Dendritic cell treated with granulocyte-macrophage colony-stimulating factor and Interleukin-4, amounts not matched to agents 40 ng/mL and 50 ng/mL, for 4 days (primary cell): ENCODE measurements around the gene SLC38A2.
A peak's percentile ranks its signal among the peaks of the same experiment; 100 is the strongest.

Experiments
- H3K27ac Mint-ChIP-seq: one replicate; pipeline ENCODE4 v1.8.0; 2022; ENCODE audit warnings: mild to moderate bottlenecking, mixed read lengths
- H3K27me3 Mint-ChIP-seq: one replicate; pipeline ENCODE4 v1.8.0; 2022; ENCODE audit warnings: mild to moderate bottlenecking, mixed read lengths
- H3K36me3 Mint-ChIP-seq: one replicate; pipeline ENCODE4 v1.8.0; 2022; ENCODE audit warnings: low read depth, mixed read lengths
- H3K4me1 Mint-ChIP-seq: one replicate; pipeline ENCODE4 v1.8.0; 2022; ENCODE audit warnings: low read depth, mixed read lengths
- H3K4me3 Mint-ChIP-seq: one replicate; pipeline ENCODE4 v1.8.0; 2022; ENCODE audit warnings: mild to moderate bottlenecking, moderate library complexity, mixed read lengths
- H3K9me3 Mint-ChIP-seq: one replicate; pipeline ENCODE4 v1.8.0; 2022; ENCODE audit warnings: mixed read lengths
- intact Hi-C: fragments of 100-400 bp; cut with micrococcal nuclease; formaldehyde crosslinking; loops from one replicate; pipeline ENCODE4 v1.15.0; 2022

SLC38A2 gene

DNA sequence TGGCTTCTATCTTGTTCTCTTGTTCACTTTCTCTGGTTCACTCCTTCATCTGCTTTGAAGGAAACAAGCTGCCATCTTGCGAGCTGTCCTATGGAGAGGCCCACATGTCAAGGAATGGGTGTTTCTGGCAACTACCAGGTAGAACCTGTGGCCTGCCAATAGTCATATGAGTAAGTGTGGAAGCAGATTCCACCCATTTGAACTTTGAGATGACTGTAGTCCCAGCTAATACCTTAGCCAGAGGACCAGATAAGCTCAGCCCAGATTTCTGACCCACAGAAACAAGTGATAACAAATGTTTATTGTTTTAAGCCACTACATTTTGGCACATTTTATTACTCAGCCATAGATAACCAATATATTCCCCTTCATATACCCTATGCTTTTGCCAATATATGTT is 4.0 kb upstream of the SLC38A2 start:
- Mint-ChIP-seq H3K36me3 (peaks cover 13% of the 10 kb centered on the region), H3K9me3 (no peaks in the 10 kb centered on the region), H3K27me3 (peaks cover 7% of the 10 kb centered on the region), H3K27ac (no peak overlapping the region), H3K4me1 (peaks cover 27% of the 10 kb centered on the region), H3K4me3 (no peak overlapping the region)
- intact Hi-C loops, result no loop called here

DNA sequence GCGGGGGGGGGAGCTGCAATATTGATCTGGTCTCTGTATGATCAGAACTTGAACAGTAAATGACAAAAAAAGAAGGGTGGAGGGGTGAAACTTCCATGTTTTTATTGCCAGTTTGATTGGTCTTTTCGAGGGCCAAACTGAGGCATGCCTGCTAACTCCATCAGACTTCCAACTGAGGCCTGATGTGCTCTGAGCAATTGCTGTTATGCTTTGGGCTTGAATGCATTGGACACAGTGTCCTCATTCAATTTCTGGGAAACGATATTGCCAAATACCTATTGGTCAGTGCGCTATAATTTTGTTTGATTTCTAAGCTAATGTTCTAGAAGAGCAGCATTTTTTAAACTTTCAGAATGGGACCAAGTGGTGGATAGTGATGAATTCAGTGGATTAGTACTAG is 2.1 kb upstream of the SLC38A2 start:
- Mint-ChIP-seq H3K27me3 (peaks cover 7% of the 10 kb centered on the region), H3K9me3 (no peaks in the 10 kb centered on the region), H3K36me3 (peaks cover 28% of the 10 kb centered on the region), H3K4me3 (no peak overlapping the region), H3K27ac (no peak overlapping the region), H3K4me1 (peaks cover 37% of the 10 kb centered on the region)
- intact Hi-C loops, result loop anchor here (5.0 kb wide), 1 partner anchor 113 kb away; no protein-coding TSS in a partner anchor

DNA sequence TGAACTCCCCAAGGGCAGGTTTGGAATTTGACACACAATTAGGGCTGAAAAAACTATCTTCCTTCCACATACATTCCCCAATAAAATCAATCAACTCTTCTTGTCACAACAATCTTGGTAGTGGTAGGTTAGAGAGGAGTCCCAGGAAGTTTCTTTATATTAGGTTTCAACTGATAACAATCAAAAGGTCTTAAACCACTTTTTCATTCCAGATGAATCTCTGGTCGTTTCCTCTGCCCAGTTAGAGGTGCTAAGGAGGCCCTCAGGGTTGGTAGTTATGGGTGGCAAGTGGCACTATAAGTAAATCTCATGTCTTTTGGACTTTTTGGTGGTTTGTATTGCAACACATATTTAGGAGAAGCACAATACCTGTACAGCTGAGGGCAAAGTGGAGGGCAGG is 1.7 kb upstream of the SLC38A2 start:
- peaks cover 33% of the 10 kb centered on the region for H3K36me3 Mint-ChIP-seq
- intact Hi-C loops, result loop anchor here (5.0 kb wide), 1 partner anchor 113 kb away; no protein-coding TSS in a partner anchor
- peaks cover 41% of the 10 kb centered on the region for H3K4me1 Mint-ChIP-seq
- peaks cover 7% of the 10 kb centered on the region for H3K27me3 Mint-ChIP-seq
- H3K9me3 Mint-ChIP-seq, result no peaks in the 10 kb centered on the region
- peak overlapping the region; percentile 99 for H3K27ac Mint-ChIP-seq
- peak overlapping the region; percentile 93 for H3K4me3 Mint-ChIP-seq

DNA sequence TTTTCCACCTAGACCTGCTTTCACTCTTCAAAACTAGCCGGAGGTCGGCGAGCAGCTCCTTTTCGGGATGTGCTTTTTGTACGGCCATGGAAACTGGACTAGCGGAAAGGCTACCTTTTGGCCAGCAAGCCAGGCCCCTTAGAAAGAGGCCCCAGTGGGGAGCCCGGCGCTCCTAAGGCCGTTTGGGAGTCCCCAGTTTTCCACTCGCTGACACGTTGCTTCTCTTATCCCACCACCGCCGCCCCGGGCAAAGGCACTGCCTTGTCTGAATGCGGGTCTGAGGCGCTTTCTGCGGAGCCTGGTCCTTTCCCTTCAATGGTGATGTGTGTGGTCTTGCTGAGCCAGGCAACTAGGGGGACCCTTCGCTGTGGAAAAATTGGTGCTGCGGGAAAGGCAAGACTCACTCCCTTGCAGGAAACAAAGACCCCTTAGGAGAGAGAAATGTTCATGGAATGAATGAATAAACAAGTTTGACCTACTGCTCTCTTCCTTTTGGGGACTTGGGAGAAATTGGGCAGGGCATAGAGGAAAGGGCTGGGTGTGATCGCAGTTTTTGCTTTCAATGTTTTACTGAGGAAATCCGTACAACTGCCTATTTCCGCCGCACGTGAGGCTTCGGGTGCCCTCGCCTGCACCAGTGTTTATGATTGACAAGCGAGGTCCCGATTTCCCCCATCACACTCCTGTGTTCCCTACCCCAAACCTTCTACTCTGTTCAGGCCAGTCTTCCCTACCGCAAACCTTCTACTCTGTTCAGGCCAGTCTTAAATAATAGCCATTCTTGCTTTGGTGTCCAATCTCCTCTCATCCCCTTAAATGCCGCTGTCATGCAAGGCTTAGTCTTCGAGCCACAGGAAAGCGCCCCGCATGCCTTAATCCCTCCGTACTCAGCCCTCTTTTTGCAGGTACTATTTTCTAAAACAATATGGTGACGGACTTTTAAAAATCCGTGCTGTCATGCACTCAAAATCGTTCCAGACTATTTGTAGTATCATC is 1.0 kb upstream of the SLC38A2 start:
- intact Hi-C loops, result loop anchor here (1.0 to 5.0 kb wide), 3 partner anchors 10 to 383 kb away; partner anchors contain the start of gene SCAF11
- Mint-ChIP-seq H3K27me3 (peaks cover 7% of the 10 kb centered on the region), H3K4me3 (peak overlapping the region; percentile 93), H3K27ac (peak overlapping the region; percentile 99), H3K4me1 (peaks cover 37% of the 10 kb centered on the region), H3K36me3 (peaks cover 36% of the 10 kb centered on the region), H3K9me3 (no peaks in the 10 kb centered on the region)

DNA sequence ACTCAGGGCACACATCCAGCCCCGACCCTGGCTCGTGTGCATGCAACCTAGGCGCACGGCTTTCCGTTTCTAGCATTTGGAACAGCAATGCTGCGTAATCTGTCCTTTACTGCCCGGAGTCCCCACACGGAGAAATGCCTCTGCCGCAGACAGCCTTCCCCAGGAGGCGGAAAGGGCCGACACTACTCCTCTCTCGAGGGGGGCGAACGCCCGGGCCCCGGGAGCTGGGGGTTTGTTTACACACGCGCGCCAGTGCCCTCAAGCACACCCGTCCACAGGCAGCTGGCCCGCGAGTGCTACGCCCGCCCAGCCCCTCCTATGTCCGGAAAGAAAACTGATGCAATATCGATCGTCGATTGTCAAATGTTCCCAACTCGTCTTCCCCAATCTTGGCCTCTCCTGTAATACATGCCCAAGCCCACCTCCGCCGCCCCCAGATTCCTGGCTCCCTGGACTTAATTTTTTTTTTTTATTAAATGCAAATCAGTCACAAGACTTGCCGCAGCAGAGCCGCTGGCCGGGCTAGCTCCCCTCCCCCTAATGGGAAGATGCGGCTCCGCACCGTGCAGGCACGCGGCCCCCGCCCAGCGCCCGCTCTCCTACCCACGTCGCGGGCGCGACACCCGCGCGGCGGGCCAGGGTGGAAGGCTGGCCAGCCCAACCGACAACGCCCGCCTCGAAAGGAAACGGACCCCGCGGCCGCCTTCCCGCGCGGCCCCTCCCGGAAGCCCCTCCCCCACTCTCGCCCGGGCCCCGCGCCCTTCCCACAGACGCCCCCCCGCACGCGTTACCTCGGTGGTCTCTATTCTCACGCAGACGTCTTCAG is 642 bp downstream of the SLC38A2 start:
- Mint-ChIP-seq H3K4me1 (peaks cover 45% of the 10 kb centered on the region), H3K9me3 (no peaks in the 10 kb centered on the region), H3K27ac (peak overlapping the region; percentile 99), H3K36me3 (peaks cover 52% of the 10 kb centered on the region), H3K4me3 (peak overlapping the region; percentile 93), H3K27me3 (peaks cover 6% of the 10 kb centered on the region)
- intact Hi-C loops, result loop anchor here (2.0 to 5.0 kb wide), 2 partner anchors 115 to 381 kb away; partner anchors contain the start of gene SCAF11

DNA sequence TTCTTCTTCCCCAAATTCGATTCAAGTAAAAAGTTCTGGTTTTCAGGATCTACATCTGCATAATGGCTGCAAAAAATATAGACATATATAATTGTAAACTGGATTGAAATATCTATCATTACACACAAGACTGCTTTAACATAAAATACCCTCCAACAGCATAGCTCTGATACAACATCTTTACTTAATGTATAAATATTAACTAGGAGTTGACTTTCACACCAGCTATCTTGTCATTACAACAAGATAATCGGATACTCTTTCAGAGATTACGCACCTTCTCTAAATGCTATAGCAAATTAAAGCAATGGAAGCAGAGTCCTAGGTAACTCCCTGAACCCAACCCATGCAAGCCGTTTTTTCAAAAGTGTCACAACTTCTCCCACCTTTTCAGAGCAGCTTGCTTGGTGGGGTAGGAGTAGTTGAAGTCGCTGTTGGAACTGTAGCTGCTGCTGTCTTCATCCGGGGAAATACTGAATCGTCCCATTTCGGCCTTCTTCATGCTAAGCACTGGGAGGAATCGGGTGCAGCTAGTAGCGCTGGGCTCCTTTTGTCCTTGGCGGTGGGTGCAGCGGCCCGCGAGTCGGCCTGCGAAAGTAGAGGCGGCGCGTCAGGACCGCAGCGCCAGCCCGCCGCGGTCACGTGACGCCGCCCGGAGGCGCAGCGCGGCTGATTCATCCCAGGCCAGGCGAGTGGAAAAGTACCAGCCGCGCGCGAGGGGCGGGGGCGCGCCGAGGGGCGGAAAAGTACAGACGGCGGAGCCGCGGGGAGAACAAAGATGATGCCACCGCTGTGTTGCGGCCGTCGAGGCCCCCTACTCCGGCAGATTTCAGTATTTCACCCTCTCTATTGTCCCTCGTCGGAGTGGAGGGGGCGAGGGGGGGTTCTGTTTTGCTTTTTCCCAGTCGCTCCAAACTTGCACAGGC is 1.5 kb downstream of the SLC38A2 start:
- peaks cover 6% of the 10 kb centered on the region for H3K27me3 Mint-ChIP-seq

DNA sequence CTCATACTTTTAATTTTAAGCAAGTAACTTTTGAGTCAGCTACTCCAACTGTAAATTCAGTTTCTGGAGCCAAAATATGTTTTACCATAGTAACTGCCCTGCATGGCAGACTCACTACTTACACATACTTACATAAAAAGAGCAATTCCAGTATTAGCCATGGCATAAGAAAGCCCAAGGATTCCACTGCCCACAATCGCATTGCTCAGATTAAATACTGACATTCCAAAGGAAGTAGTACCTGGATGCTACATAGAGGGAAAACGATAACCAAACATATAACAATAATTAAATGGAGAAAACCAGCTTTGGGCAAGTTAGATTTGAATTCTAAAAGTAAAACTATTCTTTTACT is 2.2 kb downstream of the SLC38A2 start:
- Mint-ChIP-seq H3K4me1 (peaks cover 46% of the 10 kb centered on the region), H3K27ac (peak overlapping the region; percentile 99), H3K4me3 (peak overlapping the region; percentile 93), H3K9me3 (no peaks in the 10 kb centered on the region), H3K27me3 (peaks cover 6% of the 10 kb centered on the region), H3K36me3 (peaks cover 68% of the 10 kb centered on the region)
- intact Hi-C loops, result loop anchor here (5.0 kb wide), 1 partner anchor 117 kb away; no protein-coding TSS in a partner anchor

More for the DNA sequence above, 1.5 kb downstream of the SLC38A2 start:
- Mint-ChIP-seq H3K4me3 (peak overlapping the region; percentile 93), H3K9me3 (no peaks in the 10 kb centered on the region), H3K4me1 (peaks cover 46% of the 10 kb centered on the region), H3K36me3 (peaks cover 61% of the 10 kb centered on the region), H3K27ac (peak overlapping the region; percentile 99)
- intact Hi-C loops, result loop anchor here (5.0 kb wide), 1 partner anchor 116 kb away; no protein-coding TSS in a partner anchor

DNA sequence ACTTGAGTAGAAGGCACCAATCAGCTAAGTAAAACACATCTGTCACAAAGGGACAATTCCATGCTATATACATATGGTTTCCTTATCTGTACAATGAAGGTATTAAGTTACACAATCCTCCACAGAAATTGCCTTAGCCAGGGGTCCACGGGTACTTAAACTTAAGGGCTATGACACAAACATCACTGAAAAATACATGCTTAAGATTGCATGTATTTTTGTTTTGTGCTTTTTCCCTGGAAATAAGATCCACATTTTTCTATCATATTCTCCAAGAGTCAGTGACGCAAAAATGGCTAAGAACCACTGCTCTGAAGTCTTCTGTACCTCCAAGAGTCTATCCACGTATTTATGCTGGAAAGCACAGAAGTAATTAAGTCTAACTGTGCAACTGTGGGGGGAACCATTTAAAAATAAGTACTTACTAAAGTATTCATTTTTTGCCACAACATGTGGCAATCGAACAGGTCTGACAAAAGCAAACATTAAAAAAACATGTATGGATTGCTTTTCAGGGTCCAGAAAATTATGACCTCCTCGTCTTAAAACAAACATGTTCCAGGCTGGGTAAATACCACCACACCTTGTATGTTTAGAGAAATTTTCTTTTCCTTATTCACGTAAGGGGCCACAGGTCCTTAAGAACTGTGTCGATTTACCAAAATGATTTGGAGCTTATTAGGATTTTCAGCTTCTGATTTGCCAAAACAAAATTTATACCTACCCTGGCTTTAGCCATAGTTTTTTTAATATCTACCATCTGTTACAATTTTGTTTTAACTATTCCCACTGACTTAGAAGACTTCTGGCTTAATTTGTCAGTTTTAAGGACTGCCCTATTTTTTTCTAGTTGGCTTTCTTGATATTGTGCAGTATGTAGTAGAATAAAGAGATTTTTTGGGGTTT is 2.8 kb downstream of the SLC38A2 start:
- Mint-ChIP-seq H3K36me3 (peaks cover 74% of the 10 kb centered on the region), H3K4me1 (peaks cover 46% of the 10 kb centered on the region), H3K27me3 (peaks cover 6% of the 10 kb centered on the region), H3K27ac (peak overlapping the region; percentile 99), H3K4me3 (peak overlapping the region; percentile 93), H3K9me3 (no peaks in the 10 kb centered on the region)
- intact Hi-C loops, result loop anchor here (5.0 kb wide), 2 partner anchors 118 to 293 kb away; no protein-coding TSS in a partner anchor

DNA sequence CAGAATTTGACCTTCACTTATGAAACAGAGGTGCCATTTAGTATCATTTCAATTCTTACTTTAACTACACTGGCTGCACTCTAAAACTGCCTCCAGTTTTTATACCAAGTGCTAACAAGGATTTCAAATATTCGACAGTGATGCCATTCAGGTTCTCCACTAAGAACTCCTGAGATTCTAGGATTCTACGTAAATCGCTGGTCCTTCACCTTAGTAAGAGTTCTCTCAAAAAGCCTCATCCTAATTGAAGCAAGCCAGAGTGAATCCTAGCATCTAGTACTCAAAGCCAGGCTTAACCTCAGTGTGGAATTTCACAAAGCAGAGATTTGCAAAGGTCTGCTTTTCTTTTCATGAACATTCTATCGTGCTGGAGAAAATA is 3.5 kb downstream of the SLC38A2 start:
- intact Hi-C loops, result loop anchor here (5.0 kb wide), 1 partner anchor 293 kb away; no protein-coding TSS in a partner anchor
- Mint-ChIP-seq H3K9me3 (no peaks in the 10 kb centered on the region), H3K27me3 (peaks cover 4% of the 10 kb centered on the region), H3K27ac (no peak overlapping the region), H3K4me1 (peaks cover 42% of the 10 kb centered on the region), H3K36me3 (peaks cover 80% of the 10 kb centered on the region), H3K4me3 (no peak overlapping the region)

DNA sequence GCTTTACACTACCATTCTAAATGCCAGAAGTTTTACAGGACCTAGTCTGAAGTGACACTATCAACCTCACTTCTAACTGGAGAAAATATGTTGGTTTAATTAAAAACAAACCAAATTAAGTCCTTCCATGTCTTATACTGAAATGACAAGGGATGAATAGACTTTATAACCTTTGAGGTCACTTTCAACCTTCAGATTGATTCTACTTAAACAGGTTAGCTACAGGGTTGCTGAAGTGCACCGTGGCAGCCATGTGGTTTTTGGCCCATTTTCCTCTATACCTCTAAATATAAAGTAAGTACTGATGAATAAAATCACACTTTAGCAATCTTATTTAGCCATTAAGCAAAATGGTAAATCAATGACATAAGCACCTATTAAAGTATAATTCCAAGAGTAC is 3.9 kb downstream of the SLC38A2 start:
- H3K27ac Mint-ChIP-seq, result no peak overlapping the region
- no peaks in the 10 kb centered on the region for H3K27me3 Mint-ChIP-seq
- peaks cover 84% of the 10 kb centered on the region for H3K36me3 Mint-ChIP-seq
- no peak overlapping the region for H3K4me3 Mint-ChIP-seq
- no peaks in the 10 kb centered on the region for H3K9me3 Mint-ChIP-seq
- intact Hi-C loops, result loop anchor here (5.0 kb wide), 1 partner anchor 294 kb away; no protein-coding TSS in a partner anchor
- peaks cover 38% of the 10 kb centered on the region for H3K4me1 Mint-ChIP-seq

DNA sequence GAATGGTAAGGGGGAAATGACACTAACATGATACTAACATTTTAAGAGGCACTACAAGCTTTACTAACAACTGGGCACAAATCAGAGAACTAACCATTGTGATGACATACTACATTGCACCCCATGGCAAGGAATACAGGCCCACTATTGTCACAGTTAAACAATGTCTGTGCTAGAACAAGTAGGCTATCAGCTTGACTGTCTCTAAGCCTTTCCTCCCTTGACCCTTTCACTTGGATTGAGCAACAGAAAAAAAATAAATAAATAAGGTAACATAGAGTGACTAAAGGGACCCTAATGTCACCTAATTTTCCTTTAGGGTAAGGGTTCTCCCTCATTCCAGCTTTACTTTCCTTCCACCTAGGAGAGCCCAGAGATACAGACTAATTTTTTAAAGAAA is 4.4 kb downstream of the SLC38A2 start:
- peak overlapping the region; percentile 74 for H3K27ac Mint-ChIP-seq
- peaks cover 90% of the 10 kb centered on the region for H3K36me3 Mint-ChIP-seq
- H3K4me1 Mint-ChIP-seq, result peaks cover 36% of the 10 kb centered on the region
- intact Hi-C loops, result loop anchor here (5.0 kb wide), 1 partner anchor 294 kb away; no protein-coding TSS in a partner anchor
- peak overlapping the region; percentile 4 for H3K4me3 Mint-ChIP-seq
- no peaks in the 10 kb centered on the region for H3K9me3 Mint-ChIP-seq
- no peaks in the 10 kb centered on the region for H3K27me3 Mint-ChIP-seq
